Keratinocyte (primary cell): ENCODE data around the gene PPT2. TPM values are rescaled to one million over a fixed set of nuclear protein-coding genes. Genes with fewer than 3 reads are reported as not detected.

ENCODE experiments used
- DNase-seq: peaks from one replicate; pipeline ENCODE4 v3.0.0-alpha.2; 2011; ENCODE audit warnings: low read depth, missing footprints, low spot score
- FAIRE-seq: peaks from 2 replicates; lab custom pipeline; 2011; peaks lifted over from hg19 to GRCh38; lab: Jason Lieb, UNC
- H2AFZ ChIP-seq: 2 replicates; pipeline ENCODE4 v1.6.0; 2012; ENCODE audit warnings: low read length, control low read depth, inconsistent platforms; ENCODE audit not compliant: control insufficient read depth
- H3K27ac ChIP-seq: 2 replicates; pipeline ENCODE4 v1.5.1; 2011; ENCODE audit warnings: low read length; ENCODE audit not compliant: control insufficient read depth, insufficient read depth
- H3K27me3 ChIP-seq: 3 replicates; pipeline ENCODE4 v1.6.0; 2011; ENCODE audit warnings: low read length; ENCODE audit not compliant: control insufficient read depth, insufficient read depth; ENCODE audit errors: extremely low read depth
- H3K36me3 ChIP-seq, 2 experiments: 2 replicates in 1 of 2; 3 replicates in 1 of 2; pipeline ENCODE4 v1.5.1; 2011; ENCODE audit warnings: low read length in 2 of 2, mild to moderate bottlenecking in 1 of 2; ENCODE audit not compliant: control insufficient read depth in 2 of 2, insufficient read depth in 2 of 2; ENCODE audit errors: extremely low read depth in 1 of 2
- H3K4me1 ChIP-seq: 3 replicates; pipeline ENCODE4 v1.5.1; 2011; ENCODE audit warnings: low read length; ENCODE audit not compliant: control insufficient read depth, insufficient read depth; ENCODE audit errors: extremely low read depth
- H3K4me2 ChIP-seq: 3 replicates; pipeline ENCODE4 v1.6.0; 2011; ENCODE audit warnings: low read depth, low read length; ENCODE audit not compliant: control insufficient read depth, insufficient read depth; ENCODE audit errors: extremely low read depth
- H3K4me3 ChIP-seq, 3 experiments: fragments of 200-600 bp in 1 of 3; sonication (generic) in 1 of 3; 2 replicates in 2 of 3; 3 replicates in 1 of 3; pipeline ENCODE4 v1.5.1; 2011 to 2016; ENCODE audit warnings: low read length in 3 of 3, mild to moderate bottlenecking in 3 of 3, control low read depth in 2 of 3, inconsistent platforms in 1 of 3, low read depth in 1 of 3, mixed read lengths in 1 of 3, mixed run types in 1 of 3, moderate library complexity in 1 of 3; ENCODE audit not compliant: control insufficient read depth in 2 of 3, insufficient read depth in 2 of 3; ENCODE audit errors: extremely low read depth in 1 of 3
- H3K79me2 ChIP-seq: 2 replicates; pipeline ENCODE4 v1.6.0; 2012; ENCODE audit warnings: low read length; ENCODE audit not compliant: control insufficient read depth, insufficient read depth
- H3K9ac ChIP-seq: 3 replicates; pipeline ENCODE4 v1.6.0; 2011; ENCODE audit warnings: low read length; ENCODE audit not compliant: control insufficient read depth, insufficient read depth; ENCODE audit errors: extremely low read depth
- H3K9me1 ChIP-seq: 3 replicates; pipeline ENCODE4 v1.6.0; 2011; ENCODE audit warnings: low read length; ENCODE audit not compliant: control insufficient read depth, insufficient read depth; ENCODE audit errors: extremely low read depth
- H3K9me3 ChIP-seq: 2 replicates; pipeline ENCODE4 v1.5.1; 2012; ENCODE audit warnings: low read depth, low read length; ENCODE audit not compliant: control insufficient read depth
- H4K20me1 ChIP-seq: 3 replicates; pipeline ENCODE4 v1.6.0; 2011; ENCODE audit warnings: low read length; ENCODE audit not compliant: control insufficient read depth, insufficient read depth; ENCODE audit errors: extremely low read depth
- EZH2 ChIP-seq: IDR thresholded peaks from one replicate; pipeline ENCODE4 v1.6.1; 2012; ENCODE audit warnings: inconsistent platforms, mild to moderate bottlenecking, low read length, moderate library complexity
- dilution Hi-C: fragments of 300-500 bp; cut with MboI; formaldehyde crosslinking; loops from one replicate; pipeline ENCODE4 v1.7.0; 2020; ENCODE audit warnings: low sequenced_read_pairs; ENCODE audit not compliant: extremely low pct_ligation_motif_present
- polyA plus RNA-seq, 5 experiments: library from polyadenylated mRNA; depleted of rRNA in 3 of 5; stranded (reverse) in 3 of 5; stranded (forward) in 1 of 5; unstranded in 1 of 5; fragments of >200 nt; gene quantifications; 1 replicate in 1 of 5; 2 replicates in 3 of 5; 3 replicates in 1 of 5; pipeline versions ENCODE4 v1.2.1 to v1.2.3, GENCODE V29; 2011 to 2012; ENCODE audit warnings: missing spikeins in 2 of 5, low read depth in 1 of 5, low replicate concordance in 1 of 5
- TF ChIP-seq, protein P1 (sequence below), 3 experiments: IDR thresholded peaks in 1 of 3; conservative IDR thresholded peaks in 1 of 3; optimal IDR thresholded peaks in 1 of 3; 2 replicates in 2 of 3; 3 replicates in 1 of 3; pipeline versions ENCODE3 to v1.5.1; 2011; ENCODE audit warnings: low read length in 3 of 3, mild to moderate bottlenecking in 3 of 3, moderate library complexity in 2 of 3, control low read depth in 1 of 3, inconsistent platforms in 1 of 3; ENCODE audit not compliant: insufficient read depth in 2 of 3; ENCODE audit errors: extremely low read depth in 1 of 3

The PPT2 gene
- polyA plus RNA-seq, 1 donor (not counting 4 experiments of a cell fraction or from before 2014, with no cell fraction given): 15.0 TPM

DNA sequence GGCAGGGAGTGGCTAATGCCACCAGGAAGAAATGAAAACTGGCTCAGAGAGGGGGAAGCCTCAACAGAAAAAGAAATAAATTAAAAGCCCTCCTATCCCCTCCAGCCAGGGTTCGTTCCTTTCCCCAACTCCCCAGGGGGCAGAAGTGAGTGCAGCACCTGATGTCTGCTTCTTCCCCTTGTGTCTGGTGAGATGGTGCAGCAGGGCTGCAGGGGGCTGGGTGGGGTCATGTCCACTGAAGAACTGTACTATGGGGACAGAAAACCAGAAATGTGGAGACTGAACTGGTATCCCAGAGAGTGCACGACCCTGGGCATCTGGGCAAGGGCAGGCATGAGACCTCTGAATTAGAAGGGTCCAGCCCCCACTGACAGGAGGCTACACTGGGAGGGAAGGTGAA, 14.4 kb downstream of the PPT2 start:
- Histone ChIP-seq H3K27ac (no peak overlapping the region), H3K36me3 (peaks cover 19 to 23% of the 10 kb centered on the region in 2 experiments), H3K27me3 (no peaks in the 10 kb centered on the region), H3K4me3 (no peak overlapping the region), H3K9ac (no peak overlapping the region), H4K20me1 (no peaks in the 10 kb centered on the region), H3K9me3 (no peaks in the 10 kb centered on the region), H2AFZ (no peak overlapping the region), H3K79me2 (peaks cover 2% of the 10 kb centered on the region), H3K4me1 (peaks cover 12% of the 10 kb centered on the region), H3K9me1 (no peaks in the 10 kb centered on the region), H3K4me2 (no peak overlapping the region)
- FAIRE-seq: no peak
- dilution Hi-C loops: no loop called here
- TF ChIP-seq, protein P1, sequence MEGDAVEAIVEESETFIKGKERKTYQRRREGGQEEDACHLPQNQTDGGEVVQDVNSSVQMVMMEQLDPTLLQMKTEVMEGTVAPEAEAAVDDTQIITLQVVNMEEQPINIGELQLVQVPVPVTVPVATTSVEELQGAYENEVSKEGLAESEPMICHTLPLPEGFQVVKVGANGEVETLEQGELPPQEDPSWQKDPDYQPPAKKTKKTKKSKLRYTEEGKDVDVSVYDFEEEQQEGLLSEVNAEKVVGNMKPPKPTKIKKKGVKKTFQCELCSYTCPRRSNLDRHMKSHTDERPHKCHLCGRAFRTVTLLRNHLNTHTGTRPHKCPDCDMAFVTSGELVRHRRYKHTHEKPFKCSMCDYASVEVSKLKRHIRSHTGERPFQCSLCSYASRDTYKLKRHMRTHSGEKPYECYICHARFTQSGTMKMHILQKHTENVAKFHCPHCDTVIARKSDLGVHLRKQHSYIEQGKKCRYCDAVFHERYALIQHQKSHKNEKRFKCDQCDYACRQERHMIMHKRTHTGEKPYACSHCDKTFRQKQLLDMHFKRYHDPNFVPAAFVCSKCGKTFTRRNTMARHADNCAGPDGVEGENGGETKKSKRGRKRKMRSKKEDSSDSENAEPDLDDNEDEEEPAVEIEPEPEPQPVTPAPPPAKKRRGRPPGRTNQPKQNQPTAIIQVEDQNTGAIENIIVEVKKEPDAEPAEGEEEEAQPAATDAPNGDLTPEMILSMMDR (optimal IDR thresholded peaks at IDR 0.05 in 1 of 3, IDR thresholded peaks at IDR 0.05 in 1 of 3, conservative IDR thresholded peaks at IDR 0.05 in 1 of 3; ENCODE audit: extremely low read depth in 1 of 3, insufficient read depth in 2 of 3, low read length in 3 of 3): no peak
- no peak for TF ChIP-seq EZH2
- DNase-seq: no peak

DNA sequence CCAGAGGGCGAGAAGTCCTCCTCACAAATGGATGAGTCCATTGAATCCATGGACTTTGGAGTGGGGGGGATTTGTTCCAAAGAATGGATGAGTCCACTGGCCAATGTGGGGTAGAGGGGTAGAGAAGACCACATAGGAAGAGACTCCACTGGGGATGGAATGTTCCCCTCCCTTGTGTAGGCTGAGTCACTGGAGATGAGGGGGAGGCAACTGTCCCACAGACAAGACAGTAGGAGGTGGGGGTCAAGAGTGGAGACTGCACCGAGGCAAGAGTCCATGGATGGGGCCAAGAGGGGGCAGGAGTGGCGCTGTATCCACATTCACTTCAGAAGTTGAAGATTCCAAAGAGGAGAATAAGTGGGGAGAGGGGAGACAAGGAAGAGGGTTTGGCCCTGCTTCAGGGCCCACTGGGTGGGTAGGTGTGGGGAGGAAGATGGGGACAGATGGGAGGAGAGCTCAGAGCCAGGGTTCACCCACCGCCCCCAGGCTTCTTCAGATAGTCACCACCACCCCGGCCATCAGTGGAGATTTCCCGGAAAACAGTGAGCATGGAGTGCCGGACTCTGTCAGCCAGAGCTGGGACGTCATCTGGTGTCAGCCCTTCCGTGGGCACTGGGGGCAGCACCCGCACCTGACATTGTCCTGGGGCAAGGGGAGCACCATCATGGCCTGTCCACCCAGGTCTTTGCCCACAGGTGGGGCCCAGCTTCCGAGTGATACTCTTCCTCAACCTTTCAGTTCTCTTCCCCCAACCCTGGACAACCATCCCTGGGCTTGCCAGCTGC, 15.1 kb downstream of the PPT2 start:
- dilution Hi-C loops: no loop called here

More for the DNA sequence above, 15.1 kb downstream of the PPT2 start:
- H3K9me1 ChIP-seq: no peaks in the 10 kb centered on the region
- DNase-seq (no peak), FAIRE-seq (no peak)
- H3K27ac ChIP-seq: no peak overlapping the region
- no peaks in the 10 kb centered on the region for H3K27me3 ChIP-seq
- no peak overlapping the region for H3K4me3 ChIP-seq
- H3K9ac ChIP-seq: no peak overlapping the region
- H3K36me3 ChIP-seq: peaks cover 19 to 23% of the 10 kb centered on the region in 2 experiments
- no peaks in the 10 kb centered on the region for H4K20me1 ChIP-seq
- no peak overlapping the region for H2AFZ ChIP-seq
- TF ChIP-seq EZH2: no peak
- TF ChIP-seq, protein P1 (optimal IDR thresholded peaks at IDR 0.05 in 1 of 3, IDR thresholded peaks at IDR 0.05 in 1 of 3, conservative IDR thresholded peaks at IDR 0.05 in 1 of 3; ENCODE audit: extremely low read depth in 1 of 3, insufficient read depth in 2 of 3, low read length in 3 of 3): no peak
- H3K4me2 ChIP-seq: no peak overlapping the region
- peaks cover 17% of the 10 kb centered on the region for H3K4me1 ChIP-seq
- H3K9me3 ChIP-seq: no peaks in the 10 kb centered on the region
- H3K79me2 ChIP-seq: peaks cover 4% of the 10 kb centered on the region
